Measurements from ENCODE around the gene OR6B3. TPM values are rescaled to one million over a fixed set of nuclear protein-coding genes. Genes with fewer than 3 reads are reported as not detected.

The OR6B3 gene
- total RNA-seq, 3 donors from 2014 or later (not counting 1 experiment from before 2014, with no cell fraction given), result not detected

- TF ChIP-seq, protein P1, sequence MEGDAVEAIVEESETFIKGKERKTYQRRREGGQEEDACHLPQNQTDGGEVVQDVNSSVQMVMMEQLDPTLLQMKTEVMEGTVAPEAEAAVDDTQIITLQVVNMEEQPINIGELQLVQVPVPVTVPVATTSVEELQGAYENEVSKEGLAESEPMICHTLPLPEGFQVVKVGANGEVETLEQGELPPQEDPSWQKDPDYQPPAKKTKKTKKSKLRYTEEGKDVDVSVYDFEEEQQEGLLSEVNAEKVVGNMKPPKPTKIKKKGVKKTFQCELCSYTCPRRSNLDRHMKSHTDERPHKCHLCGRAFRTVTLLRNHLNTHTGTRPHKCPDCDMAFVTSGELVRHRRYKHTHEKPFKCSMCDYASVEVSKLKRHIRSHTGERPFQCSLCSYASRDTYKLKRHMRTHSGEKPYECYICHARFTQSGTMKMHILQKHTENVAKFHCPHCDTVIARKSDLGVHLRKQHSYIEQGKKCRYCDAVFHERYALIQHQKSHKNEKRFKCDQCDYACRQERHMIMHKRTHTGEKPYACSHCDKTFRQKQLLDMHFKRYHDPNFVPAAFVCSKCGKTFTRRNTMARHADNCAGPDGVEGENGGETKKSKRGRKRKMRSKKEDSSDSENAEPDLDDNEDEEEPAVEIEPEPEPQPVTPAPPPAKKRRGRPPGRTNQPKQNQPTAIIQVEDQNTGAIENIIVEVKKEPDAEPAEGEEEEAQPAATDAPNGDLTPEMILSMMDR (IDR thresholded peaks at IDR 0.05), result no peak
- Histone ChIP-seq H3K27ac (ENCODE audit: low read length) (no peak overlapping the region), H3K4me1 (ENCODE audit: control insufficient read depth, insufficient read depth, low read length) (no peaks in the 10 kb centered on the region), H3K4me3 (ENCODE audit: low read length) (no peak overlapping the region), H3K36me3 (ENCODE audit: control insufficient read depth, insufficient read depth, low read length) (no peaks in the 10 kb centered on the region), H3K9me3 (ENCODE audit: control insufficient read depth, insufficient read depth, low read length) (no peaks in the 10 kb centered on the region), H3K27me3 (ENCODE audit: control insufficient read depth, insufficient read depth, low read length) (peaks cover 8% of the 10 kb centered on the region)
- H3K4me3 Mint-ChIP-seq, result no peak overlapping the region
- no peak for ATAC-seq
- no peaks in the 10 kb centered on the region for H3K4me1 Mint-ChIP-seq
- peaks cover 19 to 70% of the 10 kb centered on the region in 2 donors for H3K27me3 Mint-ChIP-seq (ENCODE audit: low read depth in 2 of 2)
- no peaks in the 10 kb centered on the region for H3K36me3 Mint-ChIP-seq
- intact Hi-C loops (cut with micrococcal nuclease), result no loop called here
- no peaks in the 10 kb centered on the region for H3K9me3 Mint-ChIP-seq
- WGBS (ENCODE audit: insufficient coverage), result 73% methylated on average over 5 of the region's 5 CpGs
- H3K27ac Mint-ChIP-seq, result no peak overlapping the region
- no peak for DNase-seq
Observed at GRCh38 chr2:240066489-240066888, 13.2 kb upstream of the OR6B3 start.

DNA sequence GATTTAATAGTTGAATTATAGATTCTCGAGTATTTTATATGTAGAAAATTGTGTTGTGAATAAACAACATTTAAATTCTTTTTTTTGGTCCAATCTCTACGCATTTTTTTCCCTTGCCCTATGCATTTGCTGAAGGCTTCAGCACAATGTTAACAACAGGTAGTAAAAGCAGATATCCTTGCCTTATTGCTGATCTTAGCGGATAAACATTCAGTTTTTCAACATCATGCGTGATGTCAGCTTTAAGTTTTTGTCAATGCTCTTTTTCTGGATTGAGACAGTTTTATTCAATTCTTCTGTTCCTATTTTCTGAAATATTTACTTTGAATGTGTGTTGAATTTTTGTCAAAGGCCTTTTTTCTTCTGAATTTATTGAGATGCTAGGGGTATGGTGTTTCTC is 11.6 kb upstream of the OR6B3 start:
- Histone ChIP-seq H3K36me3 (ENCODE audit: control insufficient read depth, insufficient read depth, low read length) (no peaks in the 10 kb centered on the region), H3K4me1 (ENCODE audit: control insufficient read depth, insufficient read depth, low read length) (no peaks in the 10 kb centered on the region), H3K27me3 (ENCODE audit: control insufficient read depth, insufficient read depth, low read length) (peaks cover 8% of the 10 kb centered on the region), H3K27ac (ENCODE audit: low read length) (no peak overlapping the region), H3K4me3 (ENCODE audit: low read length) (no peak overlapping the region), H3K9me3 (ENCODE audit: control insufficient read depth, insufficient read depth, low read length) (no peaks in the 10 kb centered on the region)
- Mint-ChIP-seq H3K4me1 (no peaks in the 10 kb centered on the region), H3K27ac (no peak overlapping the region), H3K27me3 (ENCODE audit: low read depth in 2 of 2) (peaks cover 19 to 76% of the 10 kb centered on the region in 2 donors), H3K36me3 (no peaks in the 10 kb centered on the region), H3K4me3 (no peak overlapping the region), H3K9me3 (no peaks in the 10 kb centered on the region)
- 95% methylated on average over 3 of the region's 4 CpGs for WGBS (ENCODE audit: insufficient coverage)
- intact Hi-C loops (cut with micrococcal nuclease), result no loop called here
- DNase-seq (no peak), ATAC-seq (no peak)
- TF ChIP-seq, protein P1 (IDR thresholded peaks at IDR 0.05), result no peak

GRCh38 chr2:240060977-240061591 is 7.8 kb upstream of the OR6B3 start:
- WGBS (ENCODE audit: insufficient coverage), result 36% methylated on average over 4 of the region's 4 CpGs
- no peaks in the 10 kb centered on the region for H3K4me1 ChIP-seq (ENCODE audit: control insufficient read depth, insufficient read depth, low read length)
- TF ChIP-seq, protein P1 (IDR thresholded peaks at IDR 0.05), result peak; percentile 54
- no peaks in the 10 kb centered on the region for H3K27me3 ChIP-seq (ENCODE audit: control insufficient read depth, insufficient read depth, low read length)
- H3K4me1 Mint-ChIP-seq, result no peaks in the 10 kb centered on the region
- no peak overlapping the region for H3K4me3 ChIP-seq (ENCODE audit: low read length)
- H3K36me3 Mint-ChIP-seq, result no peaks in the 10 kb centered on the region
- intact Hi-C loops (cut with micrococcal nuclease), result loop anchor here (1.0 kb wide), 1 partner anchor 82 kb away; no protein-coding TSS in a partner anchor
- no peaks in the 10 kb centered on the region for H3K9me3 Mint-ChIP-seq
- no peaks in the 10 kb centered on the region for H3K36me3 ChIP-seq (ENCODE audit: control insufficient read depth, insufficient read depth, low read length)
- ATAC-seq (peak; percentile 44 to 74 (median 64)), DNase-seq (peak in 1 of 2 donors; percentile 75)
- H3K27me3 Mint-ChIP-seq (ENCODE audit: low read depth in 2 of 2), result peaks cover 14 to 54% of the 10 kb centered on the region in 2 donors
- H3K4me3 Mint-ChIP-seq, result no peak overlapping the region
- H3K27ac ChIP-seq (ENCODE audit: low read length), result no peak overlapping the region
- no peak overlapping the region for H3K27ac Mint-ChIP-seq
- no peaks in the 10 kb centered on the region for H3K9me3 ChIP-seq (ENCODE audit: control insufficient read depth, insufficient read depth, low read length)

DNA sequence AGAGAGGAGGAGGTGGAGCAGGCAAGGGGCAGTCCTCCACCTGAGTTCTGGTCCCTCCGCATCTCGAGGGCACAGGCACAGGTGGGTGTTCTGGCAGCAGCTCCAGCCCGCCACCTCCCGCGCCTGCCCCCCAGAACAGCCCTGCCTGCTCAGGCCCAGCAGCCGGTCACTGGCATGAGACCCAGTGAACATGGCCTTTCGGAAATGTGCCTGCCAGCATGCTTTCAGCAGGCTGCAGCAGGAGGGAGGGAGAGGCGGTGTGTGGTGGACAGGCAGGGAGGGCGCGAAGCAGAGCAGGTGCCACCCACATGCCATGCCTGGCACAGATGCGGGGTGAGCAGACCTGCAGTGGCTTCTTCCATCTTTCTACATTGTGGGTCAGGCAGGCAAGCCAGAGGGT is 3.4 kb upstream of the OR6B3 start:
- DNase-seq (no peak), ATAC-seq (no peak)
- no peak overlapping the region for H3K4me3 ChIP-seq (ENCODE audit: low read length)
- H3K36me3 ChIP-seq (ENCODE audit: control insufficient read depth, insufficient read depth, low read length), result no peaks in the 10 kb centered on the region
- TF ChIP-seq, protein P1 (IDR thresholded peaks at IDR 0.05), result no peak
- Mint-ChIP-seq H3K27me3 (ENCODE audit: low read depth in 2 of 2) (peaks cover 28 to 53% of the 10 kb centered on the region in 2 donors), H3K36me3 (no peaks in the 10 kb centered on the region), H3K27ac (no peak overlapping the region), H3K4me1 (peaks cover 0 to 4% of the 10 kb centered on the region in 2 donors), H3K9me3 (no peaks in the 10 kb centered on the region), H3K4me3 (no peak overlapping the region)
- H3K9me3 ChIP-seq (ENCODE audit: control insufficient read depth, insufficient read depth, low read length), result no peaks in the 10 kb centered on the region
- no peak overlapping the region for H3K27ac ChIP-seq (ENCODE audit: low read length)
- WGBS (ENCODE audit: insufficient coverage), result 86% methylated on average over 11 of the region's 11 CpGs
- no peaks in the 10 kb centered on the region for H3K4me1 ChIP-seq (ENCODE audit: control insufficient read depth, insufficient read depth, low read length)
- H3K27me3 ChIP-seq (ENCODE audit: control insufficient read depth, insufficient read depth, low read length), result no peaks in the 10 kb centered on the region
- intact Hi-C loops (cut with micrococcal nuclease), result no loop called here

Data from natural killer cell (primary cell).